ENCODE results near the gene HOXD9.

GRCh38 chr2:176138526-176138922, 16.0 kb downstream of the HOXD9 start:
- TF ChIP-seq POLR2AphosphoS5 (IDR thresholded peaks at IDR 0.05; ENCODE audit: low read depth, low read length) = no peak
- no peak for TF ChIP-seq TAF1 (IDR thresholded peaks at IDR 0.05; ENCODE audit: borderline replicate concordance, insufficient read depth, low read length)

Data from PFSK-1 (cell line).